ENCODE measurements around the gene WIPF3. TPM values are rescaled to one million over a fixed set of nuclear protein-coding genes. Genes with fewer than 3 reads are reported as not detected.

WIPF3 gene
- total RNA-seq, 2 donors from 2014 or later = 3.0 to 85.9 TPM

DNA sequence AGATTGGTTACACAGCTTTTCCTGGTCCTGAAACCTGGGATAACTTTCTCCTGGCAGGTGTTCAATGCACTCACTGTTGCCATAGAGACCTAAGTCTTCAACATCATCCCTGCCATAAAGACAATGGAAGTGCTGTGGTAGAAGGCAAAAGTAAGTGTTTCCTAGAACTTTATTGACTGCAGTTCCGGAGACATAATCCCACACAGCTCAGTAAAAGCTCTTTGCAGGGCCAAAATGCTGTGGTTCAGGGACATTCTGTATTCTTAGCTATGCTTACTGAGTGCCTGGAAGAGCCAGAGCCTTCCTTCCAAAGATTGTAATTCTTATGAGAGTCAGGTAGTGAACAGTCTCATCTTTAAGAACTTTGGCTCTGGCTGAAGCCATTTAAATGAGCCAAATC lies 5.3 kb downstream of the WIPF3 start:
- no peak overlapping the region for H3K27ac ChIP-seq
- H3K4me3 ChIP-seq = no peak overlapping the region
- H3K36me3 ChIP-seq = no peaks in the 10 kb centered on the region
- no peak for DNase-seq (ENCODE audit: low spot score)
- WGBS = 29% methylated on average over 1 of the region's 1 CpG
- H3K4me1 ChIP-seq (replicated peaks) = no peaks in the 10 kb centered on the region
- intact Hi-C loops (cut with DNase I) = no loop called here
- TF ChIP-seq, protein P1, sequence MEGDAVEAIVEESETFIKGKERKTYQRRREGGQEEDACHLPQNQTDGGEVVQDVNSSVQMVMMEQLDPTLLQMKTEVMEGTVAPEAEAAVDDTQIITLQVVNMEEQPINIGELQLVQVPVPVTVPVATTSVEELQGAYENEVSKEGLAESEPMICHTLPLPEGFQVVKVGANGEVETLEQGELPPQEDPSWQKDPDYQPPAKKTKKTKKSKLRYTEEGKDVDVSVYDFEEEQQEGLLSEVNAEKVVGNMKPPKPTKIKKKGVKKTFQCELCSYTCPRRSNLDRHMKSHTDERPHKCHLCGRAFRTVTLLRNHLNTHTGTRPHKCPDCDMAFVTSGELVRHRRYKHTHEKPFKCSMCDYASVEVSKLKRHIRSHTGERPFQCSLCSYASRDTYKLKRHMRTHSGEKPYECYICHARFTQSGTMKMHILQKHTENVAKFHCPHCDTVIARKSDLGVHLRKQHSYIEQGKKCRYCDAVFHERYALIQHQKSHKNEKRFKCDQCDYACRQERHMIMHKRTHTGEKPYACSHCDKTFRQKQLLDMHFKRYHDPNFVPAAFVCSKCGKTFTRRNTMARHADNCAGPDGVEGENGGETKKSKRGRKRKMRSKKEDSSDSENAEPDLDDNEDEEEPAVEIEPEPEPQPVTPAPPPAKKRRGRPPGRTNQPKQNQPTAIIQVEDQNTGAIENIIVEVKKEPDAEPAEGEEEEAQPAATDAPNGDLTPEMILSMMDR (IDR thresholded peaks at IDR 0.05) = no peak
- no peak for TF ChIP-seq POLR2AphosphoS5 (IDR thresholded peaks at IDR 0.05)
- TF ChIP-seq POLR2A (IDR thresholded peaks at IDR 0.05) = no peak
- H3K9me3 ChIP-seq = no peaks in the 10 kb centered on the region
- H3K27me3 ChIP-seq (replicated peaks; ENCODE audit: insufficient read depth) = no peaks in the 10 kb centered on the region

DNA sequence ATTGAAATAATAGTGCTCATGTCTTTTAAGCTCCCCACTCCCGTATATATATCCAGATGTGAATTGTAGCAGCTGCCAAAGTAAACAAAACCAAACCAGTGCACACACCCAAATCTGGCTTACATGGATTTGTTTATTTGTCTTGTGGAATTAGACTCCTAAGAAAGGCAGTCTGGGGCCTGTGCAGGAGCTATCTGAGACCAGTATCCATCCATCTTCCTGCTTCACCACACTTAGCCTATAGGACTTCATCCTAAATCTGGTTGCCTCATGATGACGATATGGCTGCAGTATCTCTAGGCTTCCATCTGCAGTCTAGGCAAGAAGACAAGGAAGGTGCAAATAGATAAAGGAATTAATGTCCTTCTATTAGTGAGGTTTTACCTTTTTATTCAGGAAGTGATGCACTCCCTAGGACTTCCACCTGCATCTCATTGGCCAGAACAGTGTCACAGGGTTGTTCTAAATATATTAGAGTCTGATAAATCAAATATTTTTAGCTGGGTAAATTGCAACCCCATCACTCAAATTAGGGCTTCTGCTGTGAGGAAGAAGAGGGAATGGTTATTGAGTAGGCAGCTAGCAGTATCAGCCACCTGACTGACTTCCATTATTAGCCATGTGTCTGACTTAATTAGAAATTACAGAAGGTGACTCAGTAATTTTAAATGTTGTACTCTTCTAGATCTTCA lies 6.0 kb downstream of the WIPF3 start:
- intact Hi-C loops (cut with DNase I) = no loop called here
- no peak for DNase-seq (ENCODE audit: low spot score)
- 53% methylated on average over 2 of the region's 2 CpGs for WGBS
- H3K4me3 ChIP-seq = no peak overlapping the region
- no peaks in the 10 kb centered on the region for H3K4me1 ChIP-seq (replicated peaks)
- TF ChIP-seq POLR2AphosphoS5 (IDR thresholded peaks at IDR 0.05) = no peak
- no peak for TF ChIP-seq POLR2A (IDR thresholded peaks at IDR 0.05)
- TF ChIP-seq, protein P1 (IDR thresholded peaks at IDR 0.05) = no peak
- H3K9me3 ChIP-seq = no peaks in the 10 kb centered on the region
- H3K27ac ChIP-seq = no peak overlapping the region
- no peaks in the 10 kb centered on the region for H3K36me3 ChIP-seq
- no peaks in the 10 kb centered on the region for H3K27me3 ChIP-seq (replicated peaks; ENCODE audit: insufficient read depth)

DNA sequence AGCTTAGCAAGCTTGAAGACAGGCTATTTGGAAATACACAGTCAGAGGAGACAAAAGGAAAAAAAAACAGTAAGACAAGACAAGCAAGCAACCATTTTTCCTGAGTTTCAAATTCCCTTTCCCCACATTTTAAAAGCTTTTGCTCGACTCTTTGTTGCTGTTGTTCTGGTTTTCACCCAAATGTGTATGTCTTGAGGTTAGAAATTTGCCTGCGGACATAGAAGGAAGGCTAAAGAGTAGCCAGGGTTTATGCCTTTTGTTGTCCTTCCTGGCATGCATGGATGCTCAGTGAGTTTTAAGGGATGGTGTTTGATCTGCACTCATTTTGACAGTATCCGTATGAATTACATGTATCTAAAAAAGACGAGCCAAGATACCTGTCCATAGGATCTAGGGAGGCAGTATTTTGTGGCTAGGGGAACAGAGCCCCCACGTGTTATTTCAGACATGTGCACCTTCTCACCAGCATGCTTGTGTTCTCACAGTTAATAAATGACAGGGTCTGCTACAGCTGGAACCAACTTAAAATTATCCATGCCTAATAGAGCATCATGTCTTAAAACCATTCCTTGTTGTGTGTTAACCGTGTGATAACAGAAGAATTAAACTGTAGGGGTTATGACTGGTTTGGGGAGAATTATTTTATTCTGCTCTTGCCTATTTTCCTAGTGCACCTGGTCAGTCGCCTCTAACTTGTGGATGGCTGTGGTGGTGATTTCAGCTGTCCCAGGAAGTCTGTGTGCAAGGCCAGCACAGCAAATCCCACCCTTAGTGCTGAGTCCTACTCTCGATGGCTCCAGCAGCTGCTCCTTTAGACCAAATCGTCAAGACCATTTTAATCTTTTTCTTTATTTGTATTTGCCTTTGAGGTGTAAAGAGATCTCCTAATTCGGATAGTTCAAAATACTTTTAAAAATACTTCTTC lies 9.1 kb downstream of the WIPF3 start:
- WGBS = 72% methylated on average over 10 of the region's 10 CpGs
- intact Hi-C loops (cut with DNase I) = no loop called here
- Histone ChIP-seq H3K4me3 (no peak overlapping the region), H3K9me3 (no peaks in the 10 kb centered on the region), H3K27me3 (replicated peaks; ENCODE audit: insufficient read depth) (no peaks in the 10 kb centered on the region), H3K36me3 (no peaks in the 10 kb centered on the region), H3K27ac (no peak overlapping the region), H3K4me1 (replicated peaks) (no peaks in the 10 kb centered on the region)
- TF ChIP-seq POLR2A (IDR thresholded peaks at IDR 0.05) = no peak
- no peak for DNase-seq (ENCODE audit: low spot score)

DNA sequence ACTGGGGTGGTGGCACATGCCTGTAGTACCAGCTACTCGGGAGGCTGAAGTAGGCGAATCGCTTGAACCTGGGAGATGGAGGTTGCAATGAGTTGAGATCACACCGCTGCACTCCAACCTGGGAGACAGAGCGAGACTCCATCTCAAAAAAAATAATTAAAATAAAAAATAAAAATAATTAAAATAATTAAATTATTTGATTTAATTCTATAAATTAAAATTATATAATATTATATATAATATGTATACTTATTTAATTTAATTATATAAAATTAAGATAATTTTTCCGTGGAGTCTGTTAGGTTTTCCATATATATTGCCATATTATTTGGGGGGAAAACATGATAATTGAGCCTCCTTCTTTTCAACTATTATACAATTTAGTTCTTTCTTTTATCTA lies 12.0 kb downstream of the WIPF3 start:
- WGBS = 98% methylated on average over 6 of the region's 6 CpGs
- intact Hi-C loops (cut with DNase I) = no loop called here
- Histone ChIP-seq H3K9me3 (no peaks in the 10 kb centered on the region), H3K4me1 (replicated peaks) (no peaks in the 10 kb centered on the region), H3K4me3 (no peak overlapping the region), H3K27ac (no peak overlapping the region), H3K36me3 (no peaks in the 10 kb centered on the region), H3K27me3 (replicated peaks; ENCODE audit: insufficient read depth) (no peaks in the 10 kb centered on the region)
- TF ChIP-seq POLR2A (IDR thresholded peaks at IDR 0.05) (no peak), POLR2AphosphoS5 (IDR thresholded peaks at IDR 0.05) (no peak)
- TF ChIP-seq, protein P1 (IDR thresholded peaks at IDR 0.05) = no peak
- no peak for DNase-seq (ENCODE audit: low spot score)

DNA sequence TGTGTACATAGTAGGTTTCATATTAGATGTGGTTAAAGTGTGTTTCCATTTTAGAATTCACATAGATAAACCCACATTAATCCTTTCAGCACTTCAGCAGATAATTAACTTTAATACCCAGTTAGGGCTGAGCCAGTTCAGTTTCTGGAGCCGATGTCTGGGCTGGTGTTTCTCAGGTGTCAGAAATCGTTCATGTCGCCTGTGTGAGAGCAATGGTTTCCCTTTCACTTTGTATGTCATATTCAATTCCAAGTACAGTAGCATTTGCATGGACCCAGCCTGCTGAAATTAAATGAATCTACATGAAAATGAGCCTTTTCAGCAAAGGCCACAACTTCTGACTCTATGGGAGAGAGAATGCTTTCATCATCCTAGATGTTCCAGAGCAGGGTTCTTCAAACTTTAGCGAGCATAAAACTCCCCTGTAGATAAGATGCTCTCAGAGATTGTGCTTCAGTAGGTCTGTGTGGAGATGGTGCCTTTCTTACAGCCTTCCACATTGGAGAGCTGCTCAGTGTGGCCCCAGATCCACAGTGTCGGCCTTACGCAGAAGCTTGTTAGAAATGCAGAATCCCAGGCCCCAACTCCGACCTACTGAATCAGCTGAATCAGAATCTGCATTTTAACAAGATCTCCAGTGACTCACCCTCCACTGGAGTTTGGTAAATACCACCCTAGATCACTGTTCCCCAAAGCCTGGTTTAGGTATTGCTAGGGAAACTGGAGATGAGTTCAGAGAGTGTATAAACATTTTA lies 19.6 kb downstream of the WIPF3 start:
- H3K27me3 ChIP-seq (replicated peaks; ENCODE audit: insufficient read depth) = no peaks in the 10 kb centered on the region
- no peak overlapping the region for H3K4me3 ChIP-seq
- intact Hi-C loops (cut with DNase I) = no loop called here
- no peaks in the 10 kb centered on the region for H3K9me3 ChIP-seq
- WGBS = 69% methylated on average over 7 of the region's 7 CpGs
- H3K36me3 ChIP-seq = no peaks in the 10 kb centered on the region
- no peak for DNase-seq (ENCODE audit: low spot score)
- TF ChIP-seq, protein P1 (IDR thresholded peaks at IDR 0.05) = no peak
- no peak for TF ChIP-seq POLR2AphosphoS5 (IDR thresholded peaks at IDR 0.05)
- no peak for TF ChIP-seq POLR2A (IDR thresholded peaks at IDR 0.05)
- no peak overlapping the region for H3K27ac ChIP-seq
- no peaks in the 10 kb centered on the region for H3K4me1 ChIP-seq (replicated peaks)
